KMS-11 (cell line): Measurements from ENCODE around the gene ZNF614.

Experiments
- H2AFZ ChIP-seq: fragments of 200-600 bp; sonication (generic); 2 replicates; pipeline ENCODE4 v1.6.1; 2016; ENCODE audit warnings: antibody characterized with exemption, mixed run types, low read depth
- H3K27ac ChIP-seq: fragments of 200-600 bp; sonication (generic); 2 replicates; pipeline ENCODE4 v1.6.1; 2016; ENCODE audit warnings: mild to moderate bottlenecking, mixed run types
- H3K27me3 ChIP-seq: fragments of 200-600 bp; sonication (generic); 2 replicates; pipeline ENCODE4 v1.6.1; 2017; ENCODE audit warnings: mild to moderate bottlenecking, low read depth, mixed run types, moderate library complexity; ENCODE audit not compliant: insufficient read depth
- H3K36me3 ChIP-seq: fragments of 200-600 bp; sonication (generic); 2 replicates; pipeline ENCODE4 v1.6.1; 2017; ENCODE audit warnings: mild to moderate bottlenecking, mixed run types; ENCODE audit not compliant: insufficient read depth
- H3K4me1 ChIP-seq: fragments of 200-600 bp; sonication (generic); 2 replicates; pipeline ENCODE4 v1.6.1; 2016; ENCODE audit warnings: mild to moderate bottlenecking, low read depth, mixed run types; ENCODE audit not compliant: poor library complexity, severe bottlenecking
- H3K4me2 ChIP-seq: fragments of 200-600 bp; sonication (generic); 2 replicates; pipeline ENCODE4 v1.7.0; 2016; ENCODE audit warnings: mild to moderate bottlenecking, mixed run types
- H3K4me3 ChIP-seq: fragments of 200-600 bp; sonication (generic); IDR thresholded peaks from 2 replicates; pipeline ENCODE4 v1.6.1; 2017; ENCODE audit warnings: low read depth, low read length, mixed read lengths; ENCODE audit not compliant: insufficient read depth
- H3K79me2 ChIP-seq: fragments of 200-600 bp; sonication (generic); 2 replicates; pipeline ENCODE4 v1.6.1; 2016; ENCODE audit warnings: low read depth, mixed run types; ENCODE audit not compliant: insufficient read depth
- H3K9ac ChIP-seq: fragments of 200-600 bp; sonication (generic); 2 replicates; pipeline ENCODE4 v1.6.1; 2016; ENCODE audit warnings: mild to moderate bottlenecking, mixed run types
- H4K20me1 ChIP-seq: fragments of 200-600 bp; sonication (generic); 2 replicates; pipeline ENCODE4 v1.6.1; 2016; ENCODE audit warnings: mild to moderate bottlenecking, mixed run types; ENCODE audit not compliant: insufficient read depth
- TF ChIP-seq, protein P1 (sequence below): fragments of 200-600 bp; sonication (generic); conservative IDR thresholded peaks from 2 replicates; pipeline ENCODE4 v1.6.1; 2017; ENCODE audit warnings: low read depth, mild to moderate bottlenecking, antibody characterized with exemption, low read length, moderate library complexity, mixed read lengths

ZNF614 gene

DNA sequence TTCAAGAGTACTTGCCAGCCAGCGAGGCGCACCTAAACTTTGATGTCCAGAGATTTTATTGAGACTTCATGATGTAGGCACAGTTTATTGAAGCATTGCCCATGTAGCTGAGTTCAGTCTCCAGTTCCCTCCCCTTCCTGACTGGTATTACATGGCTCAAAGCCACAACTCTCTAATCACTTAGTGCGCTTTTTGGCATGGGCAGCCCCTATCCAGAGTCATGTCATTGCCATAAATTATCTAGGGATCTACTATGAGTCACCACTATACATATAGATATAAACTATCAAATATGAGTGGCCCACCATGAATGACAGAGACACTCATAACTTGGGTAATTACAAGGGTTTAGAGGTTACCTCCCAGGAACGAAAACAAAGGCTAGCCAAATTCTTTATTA, 7.7 kb downstream of the ZNF614 start:
- no peak overlapping the region for H3K4me3 ChIP-seq
- TF ChIP-seq, protein P1, sequence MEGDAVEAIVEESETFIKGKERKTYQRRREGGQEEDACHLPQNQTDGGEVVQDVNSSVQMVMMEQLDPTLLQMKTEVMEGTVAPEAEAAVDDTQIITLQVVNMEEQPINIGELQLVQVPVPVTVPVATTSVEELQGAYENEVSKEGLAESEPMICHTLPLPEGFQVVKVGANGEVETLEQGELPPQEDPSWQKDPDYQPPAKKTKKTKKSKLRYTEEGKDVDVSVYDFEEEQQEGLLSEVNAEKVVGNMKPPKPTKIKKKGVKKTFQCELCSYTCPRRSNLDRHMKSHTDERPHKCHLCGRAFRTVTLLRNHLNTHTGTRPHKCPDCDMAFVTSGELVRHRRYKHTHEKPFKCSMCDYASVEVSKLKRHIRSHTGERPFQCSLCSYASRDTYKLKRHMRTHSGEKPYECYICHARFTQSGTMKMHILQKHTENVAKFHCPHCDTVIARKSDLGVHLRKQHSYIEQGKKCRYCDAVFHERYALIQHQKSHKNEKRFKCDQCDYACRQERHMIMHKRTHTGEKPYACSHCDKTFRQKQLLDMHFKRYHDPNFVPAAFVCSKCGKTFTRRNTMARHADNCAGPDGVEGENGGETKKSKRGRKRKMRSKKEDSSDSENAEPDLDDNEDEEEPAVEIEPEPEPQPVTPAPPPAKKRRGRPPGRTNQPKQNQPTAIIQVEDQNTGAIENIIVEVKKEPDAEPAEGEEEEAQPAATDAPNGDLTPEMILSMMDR, result no peak
- H3K79me2 ChIP-seq, result no peaks in the 10 kb centered on the region
- H2AFZ ChIP-seq, result no peak overlapping the region
- no peaks in the 10 kb centered on the region for H4K20me1 ChIP-seq
- H3K9ac ChIP-seq, result no peak overlapping the region
- no peaks in the 10 kb centered on the region for H3K27me3 ChIP-seq
- no peak overlapping the region for H3K27ac ChIP-seq
- no peaks in the 10 kb centered on the region for H3K4me1 ChIP-seq
- H3K36me3 ChIP-seq, result no peaks in the 10 kb centered on the region
- no peak overlapping the region for H3K4me2 ChIP-seq

DNA sequence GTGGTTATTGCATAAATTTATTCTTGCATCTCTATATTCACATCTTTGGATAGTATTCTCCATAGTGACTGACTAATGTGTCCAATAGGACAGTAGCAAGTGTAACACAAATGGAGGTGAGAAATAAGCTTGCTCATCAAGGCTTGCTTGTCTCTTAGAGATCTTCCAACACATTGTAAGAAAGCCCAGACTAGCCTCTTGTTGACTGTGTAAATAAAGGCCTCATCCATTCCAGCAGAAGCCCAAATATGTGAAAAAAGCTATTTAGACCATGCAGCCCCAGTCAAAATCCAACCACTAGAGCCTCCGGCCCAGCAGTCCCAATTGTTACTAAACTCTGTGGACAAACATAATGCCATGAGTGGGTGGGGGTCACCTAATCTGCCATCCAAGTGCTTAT, 17.5 kb downstream of the ZNF614 start:
- no peaks in the 10 kb centered on the region for H3K36me3 ChIP-seq
- no peaks in the 10 kb centered on the region for H3K4me1 ChIP-seq
- H3K79me2 ChIP-seq, result no peaks in the 10 kb centered on the region
- H3K9ac ChIP-seq, result no peak overlapping the region
- no peak overlapping the region for H2AFZ ChIP-seq
- H3K4me3 ChIP-seq, result no peak overlapping the region
- H3K27me3 ChIP-seq, result no peaks in the 10 kb centered on the region
- TF ChIP-seq, protein P1, result no peak
- H3K27ac ChIP-seq, result no peak overlapping the region
- H4K20me1 ChIP-seq, result no peaks in the 10 kb centered on the region
- no peak overlapping the region for H3K4me2 ChIP-seq

DNA sequence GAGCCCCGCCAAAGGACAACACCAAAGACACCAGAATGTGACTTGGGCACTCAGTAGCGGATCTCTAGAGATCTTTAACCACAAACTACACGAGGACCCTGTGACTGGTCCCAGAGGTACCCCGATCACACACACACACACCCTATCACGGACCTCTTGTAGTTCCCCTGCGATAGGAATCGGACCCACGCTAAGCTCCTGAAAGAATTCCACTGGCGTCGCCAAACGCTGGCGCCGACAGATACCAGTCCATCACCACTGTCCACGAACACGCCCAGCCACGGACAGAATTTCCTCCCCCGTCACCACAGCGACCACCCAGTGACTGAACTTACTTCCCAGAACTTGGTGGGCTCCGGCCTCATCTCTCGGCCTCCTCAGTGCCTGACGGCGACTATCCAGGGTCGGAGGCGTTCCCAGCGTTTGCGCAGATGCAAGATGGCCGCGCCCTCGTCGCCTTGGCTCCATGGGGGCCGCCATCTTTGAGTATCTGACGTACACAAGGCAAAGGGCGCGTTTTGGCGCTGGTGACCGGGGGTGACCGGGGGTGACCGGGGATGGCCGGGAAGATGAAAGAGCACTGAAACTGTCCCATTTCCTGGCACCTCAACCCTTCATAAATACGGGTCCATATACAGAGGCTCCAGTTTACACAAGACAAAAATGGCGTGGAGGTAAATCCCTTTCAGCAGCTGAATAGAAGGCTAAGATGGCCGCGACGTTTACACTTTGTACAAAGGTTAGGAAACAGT, 20.2 kb downstream of the ZNF614 start, which contains the start of gene ZNF615:
Gene ZNF615 (minus strand): TSS at position 406 of the 752 bp plus-strand sequence. CDS start 4,500 bp downstream, outside the sequence.
- no peaks in the 10 kb centered on the region for H3K79me2 ChIP-seq
- H3K36me3 ChIP-seq, result no peaks in the 10 kb centered on the region
- H3K27me3 ChIP-seq, result no peaks in the 10 kb centered on the region
- no peak within 1 kb of the TSS; the same call in 1 of the 2 replicates for H3K4me2 ChIP-seq
- H2AFZ ChIP-seq, result peak within 1 kb of the TSS; percentile 85
- H4K20me1 ChIP-seq, result no peaks in the 10 kb centered on the region
- no peaks in the 10 kb centered on the region for H3K4me1 ChIP-seq
- peak within 1 kb of the TSS; percentile 21; the same call in 1 of the 2 replicates for H3K27ac ChIP-seq
- TF ChIP-seq, protein P1, result no peak
- H3K9ac ChIP-seq, result peak within 1 kb of the TSS; percentile 30; the same call in 1 of the 2 replicates
- H3K4me3 ChIP-seq, result peak within 1 kb of the TSS; percentile 52

DNA sequence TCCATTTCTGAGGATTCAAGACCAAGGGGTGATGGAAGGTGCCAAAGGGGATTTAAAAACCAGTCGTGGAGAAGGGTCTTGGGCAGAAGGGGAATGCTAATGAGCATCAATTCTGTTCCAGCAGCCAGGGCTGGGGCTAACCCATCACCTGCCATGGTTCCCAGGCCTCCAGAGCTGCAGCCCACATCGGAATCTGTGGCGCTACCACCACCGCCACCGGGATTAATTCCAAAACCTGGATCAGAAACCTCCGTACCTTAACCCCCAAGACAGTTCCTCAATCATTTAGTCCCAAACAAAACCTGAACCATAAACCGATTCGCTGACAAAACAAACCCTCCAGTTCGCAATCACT, 20.8 kb downstream of the ZNF614 start:
- TF ChIP-seq, protein P1, result no peak
- no peaks in the 10 kb centered on the region for H3K36me3 ChIP-seq
- no peak overlapping the region for H3K4me2 ChIP-seq
- H2AFZ ChIP-seq, result peak overlapping the region; percentile 85
- H3K27me3 ChIP-seq, result no peaks in the 10 kb centered on the region
- no peaks in the 10 kb centered on the region for H3K79me2 ChIP-seq
- H4K20me1 ChIP-seq, result no peaks in the 10 kb centered on the region
- H3K9ac ChIP-seq, result no peak overlapping the region
- no peaks in the 10 kb centered on the region for H3K4me1 ChIP-seq
- H3K4me3 ChIP-seq, result peak overlapping the region; percentile 52
- no peak overlapping the region for H3K27ac ChIP-seq
